Hematopoietic multipotent progenitor cell (in vitro differentiated cells): Measurements from ENCODE around the gene NONO. TPM values are rescaled to one million over a fixed set of nuclear protein-coding genes. Genes with fewer than 3 reads are reported as not detected.
"Not testable (repeated sequence)": the region's sequence is repeated elsewhere in the genome, so short reads cannot be mapped to it uniquely, and the experiment has no call there.

Source experiments
- DNase-seq, 3 donors: peaks; one replicate each; pipeline ENCODE4 v3.0.0-alpha.2; 2011 to 2015; ENCODE audit warnings: low read depth in 2 of 3, low spot score in 2 of 3
- total RNA-seq: library from RNA; depleted of rRNA; stranded (reverse); fragments of >200 nt; gene quantifications from one replicate; pipeline ENCODE4 v1.2.3, GENCODE V29; 2012

NONO gene, protein sequence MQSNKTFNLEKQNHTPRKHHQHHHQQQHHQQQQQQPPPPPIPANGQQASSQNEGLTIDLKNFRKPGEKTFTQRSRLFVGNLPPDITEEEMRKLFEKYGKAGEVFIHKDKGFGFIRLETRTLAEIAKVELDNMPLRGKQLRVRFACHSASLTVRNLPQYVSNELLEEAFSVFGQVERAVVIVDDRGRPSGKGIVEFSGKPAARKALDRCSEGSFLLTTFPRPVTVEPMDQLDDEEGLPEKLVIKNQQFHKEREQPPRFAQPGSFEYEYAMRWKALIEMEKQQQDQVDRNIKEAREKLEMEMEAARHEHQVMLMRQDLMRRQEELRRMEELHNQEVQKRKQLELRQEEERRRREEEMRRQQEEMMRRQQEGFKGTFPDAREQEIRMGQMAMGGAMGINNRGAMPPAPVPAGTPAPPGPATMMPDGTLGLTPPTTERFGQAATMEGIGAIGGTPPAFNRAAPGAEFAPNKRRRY
- 340 TPM for total RNA-seq

DNA sequence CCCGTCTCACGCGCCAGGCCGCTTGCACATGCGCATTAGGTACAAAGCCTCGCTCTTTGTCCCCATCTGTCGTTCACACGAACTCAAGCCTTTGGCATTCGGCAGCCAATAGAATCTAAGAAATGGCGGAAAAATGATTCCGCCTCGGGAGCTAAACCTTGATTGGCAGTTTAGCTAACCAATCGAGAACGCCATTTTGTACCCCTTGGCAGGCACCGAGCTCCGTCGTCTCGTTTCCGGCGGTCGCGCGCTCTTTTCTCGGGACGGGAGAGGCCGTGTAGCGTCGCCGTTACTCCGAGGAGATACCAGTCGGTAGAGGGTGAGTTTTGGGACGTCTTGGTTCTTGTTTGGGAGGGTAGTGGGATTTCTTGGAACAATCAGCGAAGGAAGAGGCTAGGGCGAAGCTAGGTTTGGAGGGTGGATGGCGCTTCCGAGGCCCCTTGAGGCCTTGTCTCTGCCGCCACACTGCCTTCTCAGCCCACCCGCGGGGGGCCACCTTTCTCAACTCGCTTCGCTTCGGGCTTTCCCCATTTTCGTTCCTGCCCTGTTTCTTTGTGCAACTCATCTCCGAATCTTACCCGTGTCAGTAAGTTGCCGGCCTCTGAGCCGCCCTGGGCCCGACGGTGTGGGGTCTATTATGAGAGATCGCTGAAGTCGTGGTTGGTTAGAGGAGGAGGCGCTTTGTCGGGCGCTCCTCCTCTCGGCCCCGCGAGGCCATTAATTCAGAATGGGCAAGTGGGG is at the start of gene NONO:
Gene NONO (plus strand): TSS at position 233 of the 741 bp plus-strand sequence. CDS start 7,003 bp downstream, outside the sequence.
- DNase-seq = peak; percentile 71 to 98 (median 96)

DNA sequence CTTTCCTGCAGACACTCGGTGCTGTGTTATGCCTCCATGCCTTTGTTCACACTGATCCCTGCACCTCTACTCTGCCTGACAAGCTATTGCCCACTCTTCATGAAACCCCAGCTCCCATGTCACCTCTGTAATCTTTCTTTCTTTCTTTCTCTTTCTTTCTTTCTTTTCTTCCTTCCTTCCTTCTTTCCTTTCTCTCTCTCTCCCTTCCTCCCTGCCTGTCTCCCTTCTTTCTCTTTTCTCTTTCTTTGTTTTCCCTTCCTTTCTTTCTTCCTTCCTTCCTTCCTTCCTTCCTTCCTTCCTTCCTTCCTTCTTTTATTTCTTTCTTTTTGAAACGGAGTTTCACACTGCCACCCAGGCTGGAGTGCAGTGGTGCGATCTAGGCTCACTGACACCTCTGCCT is 48.0 kb upstream of the NONO start:
- no peak for DNase-seq

- DNase-seq = no peak
Measured at GRCh38 chrX:71236836-71237235, 46.6 kb upstream of the NONO start.

DNA sequence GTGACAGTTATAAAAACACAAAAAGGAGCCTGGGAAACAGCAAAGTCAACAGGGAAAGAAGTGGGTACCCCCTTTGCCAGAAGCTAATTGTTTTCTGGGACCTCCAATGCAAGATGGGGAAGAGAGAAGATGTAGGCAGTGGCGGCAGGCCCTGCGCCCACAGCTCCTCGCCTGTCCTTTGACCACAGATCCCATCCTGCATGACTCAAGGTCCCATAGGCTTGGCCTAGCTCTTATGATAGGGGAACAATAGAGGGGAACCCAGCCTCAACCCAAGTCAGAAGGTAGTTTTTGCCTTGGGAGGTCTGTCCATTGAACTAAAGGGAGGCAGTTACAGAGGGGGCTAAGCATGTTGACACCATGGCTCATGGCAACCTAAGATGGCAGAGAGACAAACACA is 43.7 kb upstream of the NONO start:
- no peak for DNase-seq

- DNase-seq = no peak
Measured at GRCh38 chrX:71241301-71241700, 42.1 kb upstream of the NONO start.

DNA sequence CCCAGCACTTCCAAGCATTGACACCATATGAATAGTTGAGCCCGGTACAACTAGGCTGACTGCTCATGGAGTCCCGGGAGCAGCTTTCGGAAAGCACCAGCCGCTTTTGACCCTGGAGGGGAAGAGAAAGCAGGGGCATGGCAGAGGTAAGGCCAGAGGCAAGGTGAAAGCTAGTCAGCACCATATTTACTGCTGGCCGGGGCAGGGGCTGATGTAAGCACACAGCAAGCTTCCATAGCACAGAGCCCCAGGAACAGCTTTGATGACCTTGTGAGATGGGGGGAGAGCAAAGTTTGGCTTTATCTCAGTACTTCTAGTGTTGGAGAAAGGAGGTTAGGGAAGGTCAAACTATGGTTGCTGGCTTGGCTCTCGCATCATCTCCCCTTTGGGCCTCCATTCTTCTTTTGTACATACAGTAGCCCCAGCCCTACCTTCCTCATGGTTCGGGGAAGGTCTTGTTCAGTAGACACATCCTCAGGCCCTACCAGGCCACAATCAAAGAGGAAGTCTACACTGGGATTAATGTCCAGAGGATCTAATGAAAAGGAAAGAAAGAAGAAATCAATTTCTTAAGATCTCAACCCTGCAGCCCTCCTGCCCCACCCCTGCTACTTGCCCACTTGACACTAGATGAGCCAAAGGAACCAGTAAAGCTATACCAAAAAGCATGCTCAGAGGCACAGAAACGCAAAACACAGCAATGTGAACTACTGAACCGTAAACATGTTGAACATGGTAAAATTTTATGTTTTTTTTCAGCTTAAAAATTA is 38.9 kb upstream of the NONO start:
- DNase-seq = no peak

GRCh38 chrX:71245159-71245558 is 38.3 kb upstream of the NONO start:
- DNase-seq = no peak

GRCh38 chrX:71250841-71251240 is 32.6 kb upstream of the NONO start:
- no peak for DNase-seq

GRCh38 chrX:71251466-71251973 is 31.9 kb upstream of the NONO start:
- DNase-seq = peak in 1 of 3 donors; percentile 40

- no peak for DNase-seq
Measured at GRCh38 chrX:71252221-71252620, 31.2 kb upstream of the NONO start.

GRCh38 chrX:71253253-71254091 is 30.0 kb upstream of the NONO start:
- peak in 1 of 3 donors; percentile 58 for DNase-seq

GRCh38 chrX:71254092-71254963 is 29.1 kb upstream of the NONO start, which contains the start of gene ZMYM3:
Gene ZMYM3, minus strand, starts transcription at chrX:71254140. Its CDS starts 885 bp downstream, at chrX:71253255.
- peak; percentile 33 to 90 (median 85) for DNase-seq

GRCh38 chrX:71256051-71256450 is 27.4 kb upstream of the NONO start:
- DNase-seq = no peak

GRCh38 chrX:71256856-71257255 is 26.6 kb upstream of the NONO start:
- DNase-seq = no peak

GRCh38 chrX:71268624-71269023 is 14.8 kb upstream of the NONO start:
- DNase-seq = not testable (repeated sequence)

GRCh38 chrX:71269801-71270395 is 13.5 kb upstream of the NONO start:
- DNase-seq = no peak

DNA sequence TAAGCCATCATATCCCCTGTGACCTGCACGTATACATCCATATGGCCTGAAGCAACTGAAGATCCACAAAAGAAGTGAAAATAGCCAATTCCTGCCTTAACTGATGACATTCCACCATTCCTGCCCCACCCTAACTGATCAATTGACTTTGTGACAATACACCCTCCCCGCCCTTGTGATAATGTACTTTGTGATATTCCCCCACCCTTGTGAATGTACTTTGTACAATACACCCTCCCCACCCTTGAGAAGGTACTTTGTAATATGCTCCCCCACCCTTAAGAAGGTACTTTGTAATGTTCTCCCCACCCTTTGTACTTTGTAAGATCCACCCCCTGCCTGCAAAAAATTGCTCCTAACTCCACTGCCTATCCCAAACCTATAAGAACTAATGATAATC is 11.1 kb upstream of the NONO start:
- DNase-seq = not testable (repeated sequence)

DNA sequence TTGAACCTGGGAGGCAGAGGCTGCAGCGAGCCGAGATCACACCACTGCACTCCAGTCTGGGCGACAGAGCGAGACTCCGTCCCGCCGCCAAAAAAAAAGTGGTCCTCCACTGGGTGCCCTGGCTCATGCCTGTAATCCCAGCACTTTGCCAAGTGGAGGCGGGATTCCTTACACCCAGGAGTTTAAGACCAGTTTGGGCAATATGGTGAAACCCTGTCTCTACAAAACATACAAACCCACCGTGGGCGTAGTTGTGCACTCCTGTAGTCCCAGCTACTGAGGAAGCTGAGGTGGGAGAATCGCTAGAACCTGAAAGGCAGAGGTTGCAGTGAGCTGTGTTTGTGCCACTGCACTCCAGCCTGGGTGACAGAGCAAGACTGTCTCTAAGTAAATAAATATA is 2.1 kb upstream of the NONO start:
- not testable (repeated sequence) for DNase-seq
